HG03039 (cell line): Measurements from ENCODE around the gene C20orf202.
"Not testable (repeated sequence)": the region's sequence is repeated elsewhere in the genome, so short reads cannot be mapped to it uniquely, and the experiment has no call there.

ENCODE experiments used
- ATAC-seq: cut with Tn5 transposase; IDR thresholded peaks from one replicate; pipeline ENCODE4 v1.9.1; 2021; ENCODE audit warnings: mild to moderate bottlenecking, moderate library complexity; ENCODE audit not compliant: unreplicated experiment

C20orf202 gene

DNA sequence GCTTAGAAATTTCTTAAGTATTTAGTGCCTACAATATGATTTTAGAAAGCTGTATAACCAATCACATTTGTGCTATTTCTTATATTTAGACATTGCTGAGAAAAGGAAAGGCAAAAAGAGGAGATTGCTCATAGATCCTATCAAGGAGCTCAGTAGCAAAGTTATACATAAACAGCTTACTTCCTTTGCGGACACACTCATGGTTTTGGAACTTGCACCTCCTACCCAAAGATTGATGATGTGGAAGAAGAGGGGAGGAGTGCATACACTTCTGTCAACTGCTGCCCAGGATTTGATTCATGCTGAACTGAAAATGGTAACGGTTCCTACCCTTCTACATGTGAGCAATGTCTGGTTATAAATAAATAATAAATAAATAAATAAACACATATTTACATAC, 39.3 kb downstream of the C20orf202 start:
- no peak for ATAC-seq

DNA sequence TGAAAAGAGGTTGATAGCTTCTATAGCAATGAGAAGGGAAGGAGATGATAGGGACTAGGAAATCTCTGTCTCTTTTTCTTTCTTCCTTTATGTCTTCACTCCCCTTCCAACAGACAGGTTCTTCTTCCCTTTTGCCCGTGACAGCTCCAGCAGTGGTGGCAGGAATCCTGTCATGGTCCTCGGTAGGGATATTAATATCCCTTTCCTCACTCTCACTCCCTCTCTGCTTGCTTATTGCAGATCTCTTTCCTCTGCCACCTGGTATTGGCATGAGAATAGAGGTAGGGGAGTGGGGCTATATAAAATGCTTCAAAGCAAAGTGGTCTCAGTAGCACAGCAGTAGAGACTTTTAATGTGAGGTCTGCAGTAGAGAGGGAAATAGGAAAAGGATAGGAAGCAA, 42.3 kb downstream of the C20orf202 start:
- no peak for ATAC-seq

DNA sequence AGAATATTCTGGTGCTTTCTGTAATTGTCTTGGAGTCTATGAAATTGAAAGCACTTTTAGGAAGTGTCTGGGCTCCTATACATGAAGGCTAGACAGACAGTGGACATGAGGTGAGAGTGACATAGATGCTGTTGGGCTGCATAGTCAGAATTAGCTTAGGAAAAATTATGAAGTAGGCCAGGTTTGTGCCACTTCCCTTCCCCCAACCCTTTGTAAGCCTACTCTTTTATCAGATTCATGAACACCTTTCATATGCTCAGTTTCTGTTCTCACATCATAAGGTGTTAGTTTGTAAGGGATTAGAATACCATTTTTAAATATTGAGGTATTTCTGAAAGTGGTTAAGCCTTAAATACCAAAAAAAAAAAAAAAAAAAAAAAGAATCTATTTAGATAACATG, 44.4 kb downstream of the C20orf202 start:
- no peak for ATAC-seq

DNA sequence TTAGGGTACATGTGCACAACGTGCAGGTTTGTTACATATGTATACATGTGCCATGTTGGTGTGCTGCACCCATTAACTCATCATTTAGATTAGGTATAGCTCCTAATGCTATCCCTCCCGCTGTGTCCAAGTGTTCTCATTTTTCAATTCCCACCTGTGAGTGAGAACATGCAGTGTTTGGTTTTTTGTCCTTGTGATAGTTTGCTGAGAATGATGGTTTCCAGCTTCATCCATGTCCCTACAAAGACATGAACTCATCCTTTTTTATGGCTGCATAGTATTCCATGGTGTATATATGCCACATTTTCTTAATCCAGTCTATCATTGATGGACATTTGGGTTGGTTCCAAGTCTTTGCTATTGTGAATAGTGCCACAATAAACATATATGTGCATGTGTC, 47.0 kb downstream of the C20orf202 start:
- ATAC-seq: not testable (repeated sequence)

DNA sequence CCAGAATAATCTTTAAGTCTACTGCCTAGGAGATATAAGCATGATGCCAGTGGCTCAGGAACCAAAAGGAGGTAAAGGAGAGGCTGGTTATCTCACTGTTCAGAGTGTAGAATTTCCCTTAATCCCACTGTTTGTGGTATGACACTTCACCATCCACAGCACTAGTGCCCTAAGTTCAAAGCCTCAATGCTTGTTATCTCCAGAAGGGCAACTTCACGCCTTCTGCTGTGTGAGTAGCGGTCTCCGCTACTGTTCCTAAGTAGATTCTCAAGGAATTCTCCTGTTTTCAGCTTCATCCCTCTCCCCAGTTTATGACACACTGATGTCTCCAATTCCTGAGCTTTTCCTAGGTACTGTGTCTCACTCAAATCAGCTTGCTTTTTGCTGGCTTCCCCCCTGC, 49.2 kb downstream of the C20orf202 start:
- no peak for ATAC-seq

DNA sequence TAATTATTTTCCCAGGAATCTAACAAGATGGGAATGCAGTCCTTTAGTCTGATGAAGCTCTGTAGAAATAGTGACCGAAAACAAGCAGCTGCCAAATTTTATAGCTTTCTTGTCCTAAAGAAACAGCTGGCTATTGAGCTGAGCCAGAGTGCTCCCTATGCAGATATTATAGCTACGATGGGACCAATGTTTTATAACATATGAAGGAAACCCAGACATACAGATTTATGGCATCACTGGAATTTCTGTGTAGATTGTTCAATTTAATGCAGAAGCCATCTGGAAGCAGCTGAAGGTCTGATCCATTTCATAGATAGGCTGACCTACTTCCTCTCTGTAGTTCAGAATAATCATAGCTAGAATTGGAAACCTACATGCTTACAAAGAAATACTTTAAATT, 51.0 kb downstream of the C20orf202 start:
- ATAC-seq: no peak

DNA sequence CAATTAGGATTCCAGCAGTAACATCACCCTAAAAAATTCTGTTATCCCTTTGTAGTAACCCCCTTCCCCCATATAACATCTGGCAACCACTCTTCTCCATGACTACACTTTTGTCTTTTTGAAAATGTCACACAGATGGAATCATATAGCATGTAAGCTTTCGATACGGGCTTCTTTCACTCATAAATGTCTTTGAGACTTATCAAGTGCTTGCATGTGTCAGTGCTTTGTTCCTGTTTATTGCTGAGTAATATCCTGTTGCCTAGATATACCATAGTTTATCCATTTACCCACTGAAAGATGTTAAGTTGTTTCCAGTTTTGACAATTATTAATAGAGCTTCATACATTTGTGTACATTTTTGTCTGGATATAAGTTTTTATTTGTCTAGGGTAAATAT, 52.4 kb downstream of the C20orf202 start:
- ATAC-seq: no peak
